GM12878 (cell line): ENCODE measurements around the gene OXCT2. TPM values are rescaled to one million over a fixed set of nuclear protein-coding genes. Genes with fewer than 3 reads are reported as not detected.

Experiments
- ATF7 ChIP-seq: fragments of 450-650 bp; IDR thresholded peaks from 2 replicates; pipeline ENCODE4 v1.6.1; 2016; ENCODE audit warnings: low read depth, mild to moderate bottlenecking
- ESRRA ChIP-seq: IDR thresholded peaks from 2 replicates; pipeline ENCODE4 v1.6.1; 2012; ENCODE audit warnings: mild to moderate bottlenecking, low read length, improper control_type of control experiment
- PAX5 ChIP-seq: IDR thresholded peaks from 2 replicates; pipeline ENCODE4 v1.6.1; 2011; ENCODE audit warnings: low read depth, low read length, borderline replicate concordance
- PAX8 ChIP-seq: fragments of 450-650 bp; IDR thresholded peaks from 2 replicates; pipeline ENCODE4 v1.6.1; 2017; ENCODE audit warnings: mild to moderate bottlenecking, moderate library complexity
- RELA ChIP-seq: fragments of 450-650 bp; IDR thresholded peaks from 2 replicates; pipeline ENCODE4 v1.8.0; 2014; ENCODE audit warnings: borderline replicate concordance; ENCODE audit not compliant: partially characterized antibody
- SREBF1 ChIP-seq: IDR thresholded peaks from 2 replicates; pipeline ENCODE4 v1.6.1; 2012; ENCODE audit warnings: mild to moderate bottlenecking, low read length
- STAT1 ChIP-seq: fragments of 450-650 bp; conservative IDR thresholded peaks from 2 replicates; pipeline ENCODE4 v1.6.1; 2014; ENCODE audit warnings: antibody characterized with exemption, mild to moderate bottlenecking
- polyA plus RNA-seq, 11 experiments: library from polyadenylated mRNA; depleted of rRNA in 4 of 11; unstranded in 6 of 11; stranded (reverse) in 5 of 11; fragments of >200 nt; fragmentation: Nextera tagmentation in 4 of 11; fragmentation: Illumina TruSeq in 1 of 11; extraction: Ambion mirVana in 4 of 11; extraction: Trizol in 1 of 11; gene quantifications; 1 replicate in 1 of 11; 2 replicates in 10 of 11; pipeline versions ENCODE4 v1.2.1 to v1.2.3, GENCODE V29; 2011 to 2016; ENCODE audit warnings: inconsistent platforms in 2 of 11, missing spikeins in 2 of 11, low read depth in 1 of 11
- total RNA-seq, 4 experiments: library from RNA; depleted of rRNA in 3 of 4; stranded (reverse); fragments of >200 nt in 3 of 4; fragmentation: Illumina TruSeq in 1 of 4; extraction: Trizol in 1 of 4; gene quantifications; 2 replicates each; pipeline versions ENCODE4 v1.2.1 to v1.2.3, GENCODE V29; 2013 to 2021
- TF ChIP-seq, protein P1 (sequence below), 3 experiments: IDR thresholded peaks in 2 of 3; conservative IDR thresholded peaks in 1 of 3; 2 replicates each; pipeline ENCODE4 v1.5.1; 2011; ENCODE audit warnings: low read depth in 3 of 3, low read length in 3 of 3, mild to moderate bottlenecking in 3 of 3, control low read depth in 2 of 3, moderate library complexity in 2 of 3, inconsistent platforms in 1 of 3, mixed read lengths in 1 of 3; ENCODE audit not compliant: control insufficient read depth in 2 of 3, insufficient read depth in 1 of 3; ENCODE audit errors: extremely low read depth in 1 of 3

The OXCT2 gene
- total and polyA plus RNA-seq, 10 of the 15 experiments (the other 5 are each of a cell fraction or from before 2014, with no cell fraction given), result 0.06 to 1.9 (median 0.59) TPM

DNA sequence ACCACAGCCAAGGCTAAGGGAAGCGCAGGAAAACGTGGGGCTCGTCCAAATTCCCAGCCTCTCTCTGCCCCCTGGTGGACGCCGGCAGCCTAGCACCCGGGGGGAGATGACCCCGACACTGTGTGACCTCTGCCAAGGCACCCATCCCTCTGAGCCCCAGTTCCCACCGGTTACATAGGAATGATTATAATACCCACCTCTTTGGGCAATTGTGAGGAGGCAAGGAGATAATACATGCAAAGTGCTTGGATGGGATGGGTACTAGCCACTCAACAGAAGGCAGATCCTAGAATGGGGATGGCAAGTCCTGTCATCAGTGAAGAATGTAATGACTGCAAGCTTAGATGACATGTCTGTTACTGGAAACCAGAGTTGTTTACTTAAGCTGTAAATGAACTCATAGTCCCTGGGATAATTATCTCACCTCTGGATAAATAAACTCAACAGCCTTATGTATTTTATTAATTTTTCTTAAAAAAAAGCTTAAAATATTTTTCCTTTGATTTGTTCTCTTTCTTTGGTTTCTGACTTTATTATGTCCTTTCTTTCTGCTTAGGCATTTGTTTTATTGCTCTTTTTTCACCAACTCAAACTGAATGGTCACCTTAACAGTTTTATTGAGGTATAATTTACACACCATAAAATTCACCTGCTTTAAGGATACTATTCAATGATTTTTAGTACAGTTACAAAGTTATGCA is 28.8 kb upstream of the OXCT2 start (continued):
- TF ChIP-seq, protein P1, sequence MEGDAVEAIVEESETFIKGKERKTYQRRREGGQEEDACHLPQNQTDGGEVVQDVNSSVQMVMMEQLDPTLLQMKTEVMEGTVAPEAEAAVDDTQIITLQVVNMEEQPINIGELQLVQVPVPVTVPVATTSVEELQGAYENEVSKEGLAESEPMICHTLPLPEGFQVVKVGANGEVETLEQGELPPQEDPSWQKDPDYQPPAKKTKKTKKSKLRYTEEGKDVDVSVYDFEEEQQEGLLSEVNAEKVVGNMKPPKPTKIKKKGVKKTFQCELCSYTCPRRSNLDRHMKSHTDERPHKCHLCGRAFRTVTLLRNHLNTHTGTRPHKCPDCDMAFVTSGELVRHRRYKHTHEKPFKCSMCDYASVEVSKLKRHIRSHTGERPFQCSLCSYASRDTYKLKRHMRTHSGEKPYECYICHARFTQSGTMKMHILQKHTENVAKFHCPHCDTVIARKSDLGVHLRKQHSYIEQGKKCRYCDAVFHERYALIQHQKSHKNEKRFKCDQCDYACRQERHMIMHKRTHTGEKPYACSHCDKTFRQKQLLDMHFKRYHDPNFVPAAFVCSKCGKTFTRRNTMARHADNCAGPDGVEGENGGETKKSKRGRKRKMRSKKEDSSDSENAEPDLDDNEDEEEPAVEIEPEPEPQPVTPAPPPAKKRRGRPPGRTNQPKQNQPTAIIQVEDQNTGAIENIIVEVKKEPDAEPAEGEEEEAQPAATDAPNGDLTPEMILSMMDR (IDR thresholded peaks at IDR 0.05 in 2 of 3, conservative IDR thresholded peaks at IDR 0.05 in 1 of 3; ENCODE audit: control insufficient read depth in 2 of 3, extremely low read depth in 1 of 3, insufficient read depth in 1 of 3, low read depth in 3 of 3, low read length in 3 of 3), result peak; percentile 65 to 88 (median 81)
- TF ChIP-seq ESRRA (no peak), ATF7 (no peak), STAT1 (no peak), PAX5 (no peak), RELA (no peak), SREBF1 (no peak), PAX8 (no peak)
